Measurements from ENCODE around the gene BMP3. TPM values are rescaled to one million over a fixed set of nuclear protein-coding genes. Genes with fewer than 3 reads are reported as not detected.
"Not testable (repeated sequence)": the region's sequence is repeated elsewhere in the genome, so short reads cannot be mapped to it uniquely, and the experiment has no call there.

BMP3 gene
- total and polyA plus RNA-seq, 4 experiments from 2014 or later, result not detected

GRCh38 chr4:81016566-81016965 is 13.9 kb upstream of the BMP3 start:
- H3K36me3 ChIP-seq (ENCODE audit: insufficient read depth, low read length); H3K4me3 Mint-ChIP-seq; intact Hi-C loops (cut with micrococcal nuclease): not testable (repeated sequence)

GRCh38 chr4:81019006-81019405 is 11.5 kb upstream of the BMP3 start:
- Mint-ChIP-seq H3K4me3 (no peak overlapping the region), H3K9me3 (peaks cover 0 to 2% (median 0%) of the 10 kb centered on the region in 8 donors), H3K4me1 (no peaks in the 10 kb centered on the region), H3K27ac (no peak overlapping the region), H3K36me3 (no peaks in the 10 kb centered on the region), H3K27me3 (peaks cover 6% of the 10 kb centered on the region in 2 donors)
- no peak overlapping the region for H3K27ac ChIP-seq (ENCODE audit: low read depth, low read length)
- H3K9me3 ChIP-seq (ENCODE audit: control insufficient read depth in 1 of 2, low read length in 2 of 2), result no peaks in the 10 kb centered on the region
- DNase-seq, result no peak
- no peak overlapping the region for H3K4me3 ChIP-seq (ENCODE audit: low read length in 2 of 2)
- CTCF ChIA-PET (ENCODE audit: partially characterized antibody), result no interaction called here
- POLR2A ChIA-PET (ENCODE audit: partially characterized antibody), result no interaction called here
- no peaks in the 10 kb centered on the region for H3K27me3 ChIP-seq (ENCODE audit: insufficient read depth, low read length)
- H3K4me1 ChIP-seq (ENCODE audit: insufficient read depth, low read length), result no peaks in the 10 kb centered on the region
- H3K36me3 ChIP-seq (ENCODE audit: insufficient read depth, low read length), result no peaks in the 10 kb centered on the region
- intact Hi-C loops (cut with micrococcal nuclease), result no loop called here

More at GRCh38 chr4:81016566-81016965, 13.9 kb upstream of the BMP3 start:
- CTCF ChIA-PET (ENCODE audit: partially characterized antibody); H3K27me3 Mint-ChIP-seq; H3K36me3 Mint-ChIP-seq; H3K9me3 Mint-ChIP-seq; H3K27me3 ChIP-seq (ENCODE audit: insufficient read depth, low read length); DNase-seq; H3K4me1 ChIP-seq (ENCODE audit: insufficient read depth, low read length); H3K9me3 ChIP-seq (ENCODE audit: control insufficient read depth in 1 of 2, low read length in 2 of 2); H3K4me3 ChIP-seq (ENCODE audit: low read length in 2 of 2); H3K4me1 Mint-ChIP-seq; POLR2A ChIA-PET (ENCODE audit: partially characterized antibody); H3K27ac ChIP-seq (ENCODE audit: low read depth, low read length); H3K27ac Mint-ChIP-seq: not testable (repeated sequence)

- Mint-ChIP-seq H3K36me3 (no peaks in the 10 kb centered on the region), H3K9me3 (peaks cover 0 to 2% (median 0%) of the 10 kb centered on the region in 8 donors), H3K27ac (no peak overlapping the region), H3K4me3 (no peak overlapping the region), H3K4me1 (no peaks in the 10 kb centered on the region), H3K27me3 (peaks cover 18 to 19% of the 10 kb centered on the region in 2 donors)
- Histone ChIP-seq H3K9me3 (ENCODE audit: control insufficient read depth in 1 of 2, low read length in 2 of 2) (no peaks in the 10 kb centered on the region), H3K4me3 (ENCODE audit: low read length in 2 of 2) (no peak overlapping the region), H3K4me1 (ENCODE audit: insufficient read depth, low read length) (no peaks in the 10 kb centered on the region), H3K27me3 (ENCODE audit: insufficient read depth, low read length) (no peaks in the 10 kb centered on the region), H3K36me3 (ENCODE audit: insufficient read depth, low read length) (no peaks in the 10 kb centered on the region), H3K27ac (ENCODE audit: low read depth, low read length) (no peak overlapping the region)
- DNase-seq, result no peak
- ChIA-PET CTCF (ENCODE audit: partially characterized antibody) (no interaction called here), POLR2A (ENCODE audit: partially characterized antibody) (no interaction called here)
- intact Hi-C loops (cut with micrococcal nuclease), result no loop called here
Measured at GRCh38 chr4:81021142-81021944, 9.2 kb upstream of the BMP3 start.

GRCh38 chr4:81021981-81022380 is 8.5 kb upstream of the BMP3 start:
- Histone ChIP-seq H3K27me3 (ENCODE audit: insufficient read depth, low read length) (no peaks in the 10 kb centered on the region), H3K9me3 (ENCODE audit: control insufficient read depth in 1 of 2, low read length in 2 of 2) (no peaks in the 10 kb centered on the region), H3K4me3 (ENCODE audit: low read length in 2 of 2) (no peak overlapping the region), H3K36me3 (ENCODE audit: insufficient read depth, low read length) (no peaks in the 10 kb centered on the region), H3K27ac (ENCODE audit: low read depth, low read length) (no peak overlapping the region), H3K4me1 (ENCODE audit: insufficient read depth, low read length) (no peaks in the 10 kb centered on the region)
- DNase-seq, result no peak
- POLR2A ChIA-PET (ENCODE audit: partially characterized antibody), result no interaction called here
- intact Hi-C loops (cut with micrococcal nuclease), result no loop called here
- H3K4me1 Mint-ChIP-seq, result no peaks in the 10 kb centered on the region
- peaks cover 20 to 26% of the 10 kb centered on the region in 2 donors for H3K27me3 Mint-ChIP-seq
- no peak overlapping the region for H3K27ac Mint-ChIP-seq
- H3K4me3 Mint-ChIP-seq, result no peak overlapping the region
- H3K36me3 Mint-ChIP-seq, result no peaks in the 10 kb centered on the region
- H3K9me3 Mint-ChIP-seq, result peaks cover 0 to 2% (median 0%) of the 10 kb centered on the region in 8 donors
- CTCF ChIA-PET (ENCODE audit: partially characterized antibody), result no interaction called here

DNA sequence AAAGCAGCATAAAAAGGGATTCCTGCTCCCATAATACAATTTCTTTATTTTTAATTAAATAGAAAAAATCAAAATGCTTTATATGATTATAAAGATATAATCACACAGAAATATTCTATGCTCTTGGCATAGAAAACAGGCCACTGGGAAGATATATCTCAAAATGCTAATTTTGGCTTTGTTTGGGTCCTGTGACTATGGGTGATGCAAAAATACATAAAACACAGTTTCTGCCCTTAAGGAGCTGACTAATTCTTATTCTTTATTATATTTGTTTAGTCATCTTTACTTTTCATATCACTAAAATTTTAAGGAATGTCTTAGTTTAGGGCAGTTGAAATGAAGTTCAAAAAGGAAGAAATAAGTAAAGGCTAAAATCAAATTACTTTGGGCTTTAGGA is 7.0 kb upstream of the BMP3 start:
- H3K9me3 Mint-ChIP-seq, result peaks cover 0 to 2% (median 0%) of the 10 kb centered on the region in 8 donors
- H3K4me3 Mint-ChIP-seq, result no peak overlapping the region
- H3K27ac Mint-ChIP-seq, result no peak overlapping the region
- no peak for DNase-seq
- ChIA-PET POLR2A (ENCODE audit: partially characterized antibody) (no interaction called here), CTCF (ENCODE audit: partially characterized antibody) (no interaction called here)
- Histone ChIP-seq H3K9me3 (ENCODE audit: control insufficient read depth in 1 of 2, low read length in 2 of 2) (no peaks in the 10 kb centered on the region), H3K4me3 (ENCODE audit: low read length in 2 of 2) (no peak overlapping the region), H3K4me1 (ENCODE audit: insufficient read depth, low read length) (no peaks in the 10 kb centered on the region), H3K27me3 (ENCODE audit: insufficient read depth, low read length) (no peaks in the 10 kb centered on the region), H3K36me3 (ENCODE audit: insufficient read depth, low read length) (no peaks in the 10 kb centered on the region), H3K27ac (ENCODE audit: low read depth, low read length) (no peak overlapping the region)
- H3K36me3 Mint-ChIP-seq, result no peaks in the 10 kb centered on the region
- peaks cover 26 to 34% of the 10 kb centered on the region in 2 donors for H3K27me3 Mint-ChIP-seq
- intact Hi-C loops (cut with micrococcal nuclease), result no loop called here
- H3K4me1 Mint-ChIP-seq, result no peaks in the 10 kb centered on the region

- intact Hi-C loops (cut with micrococcal nuclease), result no loop called here
- peak overlapping the region; percentile 24 to 83 (median 70) for H3K4me3 Mint-ChIP-seq
- H3K27me3 Mint-ChIP-seq, result peaks cover 49 to 54% of the 10 kb centered on the region in 2 donors
- CTCF ChIA-PET (ENCODE audit: partially characterized antibody), result interaction anchor here (1.1 kb wide), 1 partner anchor 666 kb away, joined by 4 read pairs; no protein-coding TSS in a partner anchor
- no peaks in the 10 kb centered on the region for H3K9me3 Mint-ChIP-seq
- Histone ChIP-seq H3K27ac (ENCODE audit: low read depth, low read length) (no peak overlapping the region), H3K36me3 (ENCODE audit: insufficient read depth, low read length) (no peaks in the 10 kb centered on the region), H3K4me3 (ENCODE audit: low read length in 2 of 2) (no peak overlapping the region), H3K9me3 (ENCODE audit: control insufficient read depth in 1 of 2, low read length in 2 of 2) (no peaks in the 10 kb centered on the region), H3K27me3 (ENCODE audit: insufficient read depth, low read length) (peaks cover 7% of the 10 kb centered on the region), H3K4me1 (ENCODE audit: insufficient read depth, low read length) (peaks cover 3% of the 10 kb centered on the region)
- peaks cover 6 to 21% (median 16%) of the 10 kb centered on the region in 4 donors for H3K4me1 Mint-ChIP-seq
- no peaks in the 10 kb centered on the region for H3K36me3 Mint-ChIP-seq
- POLR2A ChIA-PET (ENCODE audit: partially characterized antibody), result no interaction called here
- DNase-seq, result no peak
- H3K27ac Mint-ChIP-seq, result no peak overlapping the region
Measured at GRCh38 chr4:81030981-81031791, 678 bp downstream of the BMP3 start.

- Histone ChIP-seq H3K36me3 (ENCODE audit: insufficient read depth, low read length) (no peaks in the 10 kb centered on the region), H3K27me3 (ENCODE audit: insufficient read depth, low read length) (peaks cover 7% of the 10 kb centered on the region), H3K4me3 (ENCODE audit: low read length in 2 of 2) (no peak overlapping the region), H3K9me3 (ENCODE audit: control insufficient read depth in 1 of 2, low read length in 2 of 2) (no peaks in the 10 kb centered on the region), H3K27ac (ENCODE audit: low read depth, low read length) (no peak overlapping the region), H3K4me1 (ENCODE audit: insufficient read depth, low read length) (peaks cover 3% of the 10 kb centered on the region)
- Mint-ChIP-seq H3K9me3 (no peaks in the 10 kb centered on the region), H3K4me1 (peaks cover 6 to 21% (median 16%) of the 10 kb centered on the region in 4 donors), H3K36me3 (no peaks in the 10 kb centered on the region), H3K27ac (no peak overlapping the region), H3K4me3 (peak overlapping the region; percentile 15 to 82 (median 64)), H3K27me3 (peaks cover 46 to 48% of the 10 kb centered on the region in 2 donors)
- no peak for DNase-seq
- POLR2A ChIA-PET (ENCODE audit: partially characterized antibody), result no interaction called here
- CTCF ChIA-PET (ENCODE audit: partially characterized antibody), result interaction anchor here (0.6 to 1.6 kb wide), 3 partner anchors 42 to 669 kb away, joined by 3 to 4 read pairs (median 3); no protein-coding TSS in a partner anchor
- intact Hi-C loops (cut with micrococcal nuclease), result no loop called here
Measured at GRCh38 chr4:81031796-81032551, 1.5 kb downstream of the BMP3 start.
